ENCODE results near the gene SPAG8. TPM values are rescaled to one million over a fixed set of nuclear protein-coding genes. Genes with fewer than 3 reads are reported as not detected.

The SPAG8 gene
- 1 to 10 TPM; 1.8 to 2.5 TPM for total RNA-seq

GRCh38 chr9:35812025-35812602 is at the start of gene SPAG8:
SPAG8 (minus strand) TSS chr9:35812262; CDS start chr9:35812147, 115 bp downstream.
- H3K9me3 Mint-ChIP-seq, result no peaks in the 10 kb centered on the region
- peak within 1 kb of the TSS; percentile 72 for H3K4me3 Mint-ChIP-seq
- peak; percentile 98 for DNase-seq
- peaks cover 7% of the 10 kb centered on the region for H3K36me3 Mint-ChIP-seq (ENCODE audit: low read depth)
- H3K4me1 Mint-ChIP-seq, result peaks cover 43% of the 10 kb centered on the region
- H3K27me3 Mint-ChIP-seq, result peaks cover 1% of the 10 kb centered on the region
- peak within 1 kb of the TSS; percentile 91 for H3K27ac Mint-ChIP-seq
- POLR2A ChIA-PET, result interaction anchor here (1.6 kb wide), 1 partner anchor 80 kb away, joined by 7 read pairs; the partner anchor contains the start of genes CREB3 and TLN1
- CTCF ChIA-PET, result interaction anchor here (0.6 to 5.5 kb wide), 15 partner anchors 13 to 201 kb away, joined by 3 to 34 read pairs (median 3); partner anchors contain the start of gene RGP1

- H3K4me1 Mint-ChIP-seq, result peaks cover 4% of the 10 kb centered on the region
- H3K4me3 Mint-ChIP-seq, result no peak overlapping the region
- CTCF ChIA-PET, result interaction anchor here (0.7 to 0.9 kb wide), 3 partner anchors 21 to 36 kb away, joined by 3 to 5 read pairs (median 3); no protein-coding TSS in a partner anchor
- peaks cover 9% of the 10 kb centered on the region for H3K27me3 Mint-ChIP-seq
- no peak overlapping the region for H3K27ac Mint-ChIP-seq
- POLR2A ChIA-PET, result no interaction called here
- DNase-seq, result no peak
- no peaks in the 10 kb centered on the region for H3K9me3 Mint-ChIP-seq
- H3K36me3 Mint-ChIP-seq (ENCODE audit: low read depth), result no peaks in the 10 kb centered on the region
Observed at GRCh38 chr9:35861161-35861897, 49.3 kb upstream of the SPAG8 start.

- CTCF ChIA-PET, result no interaction called here
- Mint-ChIP-seq H3K27ac (no peak overlapping the region), H3K9me3 (no peaks in the 10 kb centered on the region), H3K36me3 (ENCODE audit: low read depth) (no peaks in the 10 kb centered on the region), H3K4me1 (peaks cover 4% of the 10 kb centered on the region), H3K27me3 (peaks cover 7% of the 10 kb centered on the region), H3K4me3 (no peak overlapping the region)
- DNase-seq, result no peak
- POLR2A ChIA-PET, result no interaction called here
Observed at GRCh38 chr9:35859990-35860339, 47.9 kb upstream of the SPAG8 start.

- Mint-ChIP-seq H3K36me3 (ENCODE audit: low read depth) (no peaks in the 10 kb centered on the region), H3K9me3 (no peaks in the 10 kb centered on the region), H3K4me1 (peaks cover 4% of the 10 kb centered on the region), H3K4me3 (no peak overlapping the region), H3K27ac (no peak overlapping the region), H3K27me3 (peaks cover 7% of the 10 kb centered on the region)
- POLR2A ChIA-PET, result no interaction called here
- CTCF ChIA-PET, result interaction anchor here (0.6 kb wide), 1 partner anchor 88 kb away, joined by 4 read pairs; no protein-coding TSS in a partner anchor
- no peak for DNase-seq
Observed at GRCh38 chr9:35859310-35859989, 47.4 kb upstream of the SPAG8 start.

GRCh38 chr9:35858458-35858857 is 46.4 kb upstream of the SPAG8 start:
- H3K4me3 Mint-ChIP-seq, result no peak overlapping the region
- DNase-seq, result no peak
- no peaks in the 10 kb centered on the region for H3K36me3 Mint-ChIP-seq (ENCODE audit: low read depth)
- H3K27me3 Mint-ChIP-seq, result peaks cover 7% of the 10 kb centered on the region
- ChIA-PET POLR2A (no interaction called here), CTCF (interaction anchor here (1.1 to 1.9 kb wide), 2 partner anchors 10 to 20 kb away, joined by 4 read pairs; no protein-coding TSS in a partner anchor)
- H3K27ac Mint-ChIP-seq, result no peak overlapping the region
- no peaks in the 10 kb centered on the region for H3K9me3 Mint-ChIP-seq
- peaks cover 4% of the 10 kb centered on the region for H3K4me1 Mint-ChIP-seq

- Mint-ChIP-seq H3K9me3 (no peaks in the 10 kb centered on the region), H3K27ac (no peak overlapping the region), H3K27me3 (peaks cover 7% of the 10 kb centered on the region), H3K36me3 (ENCODE audit: low read depth) (no peaks in the 10 kb centered on the region), H3K4me1 (peaks cover 4% of the 10 kb centered on the region), H3K4me3 (no peak overlapping the region)
- ChIA-PET POLR2A (no interaction called here), CTCF (interaction anchor here (1.1 to 1.9 kb wide), 6 partner anchors 8 to 128 kb away, joined by 3 to 7 read pairs (median 4); no protein-coding TSS in a partner anchor)
- DNase-seq, result peak; percentile 2
Observed at GRCh38 chr9:35856882-35857281, 44.8 kb upstream of the SPAG8 start.

- CTCF ChIA-PET, result interaction anchor here (1.2 to 1.9 kb wide), 4 partner anchors 9 to 128 kb away, joined by 4 to 7 read pairs (median 5); no protein-coding TSS in a partner anchor
- Mint-ChIP-seq H3K9me3 (no peaks in the 10 kb centered on the region), H3K4me3 (no peak overlapping the region), H3K4me1 (peaks cover 4% of the 10 kb centered on the region), H3K27ac (no peak overlapping the region), H3K27me3 (peaks cover 3% of the 10 kb centered on the region), H3K36me3 (ENCODE audit: low read depth) (no peaks in the 10 kb centered on the region)
- peak; percentile 1 for DNase-seq
- POLR2A ChIA-PET, result no interaction called here
Observed at GRCh38 chr9:35856206-35856605, 44.1 kb upstream of the SPAG8 start.

GRCh38 chr9:35854091-35854762 is 42.2 kb upstream of the SPAG8 start:
- ChIA-PET POLR2A (no interaction called here), CTCF (interaction anchor here (0.8 to 1.4 kb wide), 2 partner anchors 10 to 12 kb away, joined by 3 to 4 read pairs; no protein-coding TSS in a partner anchor)

GRCh38 chr9:35852876-35853865 is 41.1 kb upstream of the SPAG8 start:
- Mint-ChIP-seq H3K4me3 (no peak overlapping the region), H3K27me3 (no peaks in the 10 kb centered on the region), H3K9me3 (no peaks in the 10 kb centered on the region), H3K4me1 (no peaks in the 10 kb centered on the region), H3K27ac (no peak overlapping the region), H3K36me3 (ENCODE audit: low read depth) (no peaks in the 10 kb centered on the region)
- ChIA-PET CTCF (no interaction called here), POLR2A (no interaction called here)
- DNase-seq, result no peak

More at GRCh38 chr9:35854091-35854762, 42.2 kb upstream of the SPAG8 start:
- Mint-ChIP-seq H3K4me1 (peaks cover 4% of the 10 kb centered on the region), H3K4me3 (no peak overlapping the region), H3K27ac (no peak overlapping the region), H3K36me3 (ENCODE audit: low read depth) (no peaks in the 10 kb centered on the region), H3K9me3 (no peaks in the 10 kb centered on the region), H3K27me3 (no peaks in the 10 kb centered on the region)
- DNase-seq, result no peak

GRCh38 chr9:35852267-35852815 is 40.3 kb upstream of the SPAG8 start:
- Mint-ChIP-seq H3K4me1 (no peaks in the 10 kb centered on the region), H3K9me3 (no peaks in the 10 kb centered on the region), H3K27ac (no peak overlapping the region), H3K4me3 (no peak overlapping the region), H3K27me3 (no peaks in the 10 kb centered on the region), H3K36me3 (ENCODE audit: low read depth) (no peaks in the 10 kb centered on the region)
- no peak for DNase-seq
- ChIA-PET CTCF (no interaction called here), POLR2A (no interaction called here)

GRCh38 chr9:35847792-35848572 is 35.9 kb upstream of the SPAG8 start:
- DNase-seq, result no peak
- H3K4me3 Mint-ChIP-seq, result no peak overlapping the region
- ChIA-PET POLR2A (no interaction called here), CTCF (interaction anchor here (0.6 to 2.5 kb wide), 7 partner anchors 9 to 710 kb away, joined by 3 to 9 read pairs (median 4); no protein-coding TSS in a partner anchor)
- H3K27me3 Mint-ChIP-seq, result no peaks in the 10 kb centered on the region
- no peaks in the 10 kb centered on the region for H3K9me3 Mint-ChIP-seq
- H3K4me1 Mint-ChIP-seq, result peaks cover 22% of the 10 kb centered on the region
- no peaks in the 10 kb centered on the region for H3K36me3 Mint-ChIP-seq (ENCODE audit: low read depth)
- no peak overlapping the region for H3K27ac Mint-ChIP-seq
